ENCODE measurements around the gene FIGNL2. TPM values are rescaled to one million over a fixed set of nuclear protein-coding genes. Genes with fewer than 3 reads are reported as not detected.
A peak's percentile ranks its signal among the peaks of the same experiment; 100 is the strongest.

FIGNL2 gene
- total and polyA plus RNA-seq, 9 of the 15 experiments (the other 6 are each of a cell fraction or from before 2014, with no cell fraction given): 0.01 TPM; not detected in 8

DNA sequence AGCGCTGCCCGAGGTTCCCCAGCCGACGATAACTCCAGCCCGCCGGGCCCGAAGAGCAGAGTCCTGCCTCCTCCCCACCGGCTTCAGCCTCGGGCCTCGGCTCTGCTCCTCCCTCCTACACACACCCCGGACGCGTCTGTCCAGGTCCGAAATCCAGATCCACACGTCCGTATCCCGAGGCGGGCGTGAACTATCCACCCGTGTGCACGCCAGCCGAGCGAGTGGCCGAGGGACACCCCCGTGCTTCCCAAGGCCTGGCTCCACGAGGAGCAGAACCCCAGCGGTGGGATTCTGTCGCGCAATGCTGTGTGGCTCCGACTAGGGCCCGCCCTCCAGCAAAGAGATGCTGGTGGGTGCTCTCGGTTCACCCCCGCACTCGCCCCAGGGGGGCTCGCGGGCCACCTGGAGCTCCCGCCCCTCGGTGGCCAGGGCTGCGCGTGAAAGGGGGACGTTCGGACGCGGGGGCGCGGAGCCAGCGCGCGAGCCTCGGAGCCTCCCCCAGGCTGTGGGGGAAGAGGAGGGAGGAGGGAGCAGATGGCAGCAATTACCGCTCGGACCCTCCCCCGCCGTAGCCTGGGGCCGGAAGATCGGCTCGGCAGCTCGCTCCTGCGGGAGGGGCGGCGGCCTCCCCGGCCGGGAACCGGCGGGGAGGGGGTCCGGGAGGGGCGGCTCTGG is 20.4 kb upstream of the FIGNL2 start (continued):
- TF ChIP-seq LCOR (CRISPR knock-in tag; IDR thresholded peaks at IDR 0.05) (0 out of 2 replicates have a peak, but pooled peaks have one; percentile 40), CTBP1 (IDR thresholded peaks at IDR 0.05; ENCODE audit: borderline replicate concordance) (peak; percentile 28; the same call in 1 of the 2 replicates), FOXP1 (CRISPR knock-in tag; IDR thresholded peaks at IDR 0.05) (no peak), CHCHD3 (CRISPR knock-in tag; IDR thresholded peaks at IDR 0.05) (no peak)
- TF ChIP-seq, protein P1, sequence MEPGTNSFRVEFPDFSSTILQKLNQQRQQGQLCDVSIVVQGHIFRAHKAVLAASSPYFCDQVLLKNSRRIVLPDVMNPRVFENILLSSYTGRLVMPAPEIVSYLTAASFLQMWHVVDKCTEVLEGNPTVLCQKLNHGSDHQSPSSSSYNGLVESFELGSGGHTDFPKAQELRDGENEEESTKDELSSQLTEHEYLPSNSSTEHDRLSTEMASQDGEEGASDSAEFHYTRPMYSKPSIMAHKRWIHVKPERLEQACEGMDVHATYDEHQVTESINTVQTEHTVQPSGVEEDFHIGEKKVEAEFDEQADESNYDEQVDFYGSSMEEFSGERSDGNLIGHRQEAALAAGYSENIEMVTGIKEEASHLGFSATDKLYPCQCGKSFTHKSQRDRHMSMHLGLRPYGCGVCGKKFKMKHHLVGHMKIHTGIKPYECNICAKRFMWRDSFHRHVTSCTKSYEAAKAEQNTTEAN (CRISPR knock-in tag; IDR thresholded peaks at IDR 0.05): no peak

DNA sequence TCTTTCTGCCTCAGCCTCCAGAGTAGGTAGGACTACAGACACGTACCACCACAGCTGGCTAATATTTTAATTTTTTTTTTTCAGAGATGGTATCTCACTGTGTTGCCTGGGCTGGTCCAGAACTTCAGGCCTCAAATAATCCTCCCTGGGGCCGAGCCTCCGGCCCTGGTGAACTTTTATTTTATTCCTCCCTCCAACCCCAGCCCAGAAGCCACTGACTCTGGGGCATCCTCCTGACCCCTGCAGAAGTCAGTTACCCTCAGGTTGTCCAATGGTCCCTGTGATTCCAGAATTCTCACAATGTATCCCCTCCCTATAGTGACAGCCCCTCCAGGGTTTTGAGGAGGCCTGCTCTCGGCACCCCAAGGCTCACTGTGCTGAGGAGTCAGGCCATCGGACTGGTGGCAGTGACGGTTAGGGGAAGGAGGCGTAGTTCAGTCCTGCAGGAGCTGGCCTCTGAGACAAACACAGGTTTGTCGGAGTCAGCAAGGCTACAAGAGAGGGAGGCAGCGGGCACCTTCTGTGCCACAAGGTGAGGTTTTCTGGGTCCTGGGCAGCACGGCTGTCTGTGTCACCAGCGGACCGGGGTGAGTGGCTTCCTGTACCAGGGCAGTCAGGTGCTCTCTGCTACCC is 19.4 kb upstream of the FIGNL2 start:
- peaks cover 7 to 32% of the 10 kb centered on the region in 2 experiments; a peak in 4 of 5 replicates for H3K4me1 ChIP-seq (replicated peaks in 1 of 2; ENCODE audit: control insufficient read depth in 2 of 2, insufficient read depth in 2 of 2, low read length in 2 of 2)
- in situ Hi-C loops (cut with MboI): no loop called here
- no peak for TF ChIP-seq ZSCAN29 (IDR thresholded peaks at IDR 0.05)
- TF ChIP-seq HSF4 (CRISPR knock-in tag; IDR thresholded peaks at IDR 0.05; ENCODE audit: borderline replicate concordance): no peak
- TF ChIP-seq KLF13 (tag; IDR thresholded peaks at IDR 0.05; ENCODE audit: borderline replicate concordance, low read depth): no peak
- no peak for TF ChIP-seq FOXK1 (CRISPR knock-in tag; IDR thresholded peaks at IDR 0.05; ENCODE audit: borderline replicate concordance)
- no peak for TF ChIP-seq PHTF2 (CRISPR knock-in tag; IDR thresholded peaks at IDR 0.05)
- no peak for TF ChIP-seq SIN3A (IDR thresholded peaks at IDR 0.05; ENCODE audit: borderline replicate concordance in 2 of 2, control insufficient read depth in 1 of 2, low read depth in 2 of 2, low read length in 2 of 2)
- no peak for TF ChIP-seq LEF1 (IDR thresholded peaks at IDR 0.05)
- TF ChIP-seq DNMT1 (IDR thresholded peaks at IDR 0.05): no peak
- TF ChIP-seq, protein P2, sequence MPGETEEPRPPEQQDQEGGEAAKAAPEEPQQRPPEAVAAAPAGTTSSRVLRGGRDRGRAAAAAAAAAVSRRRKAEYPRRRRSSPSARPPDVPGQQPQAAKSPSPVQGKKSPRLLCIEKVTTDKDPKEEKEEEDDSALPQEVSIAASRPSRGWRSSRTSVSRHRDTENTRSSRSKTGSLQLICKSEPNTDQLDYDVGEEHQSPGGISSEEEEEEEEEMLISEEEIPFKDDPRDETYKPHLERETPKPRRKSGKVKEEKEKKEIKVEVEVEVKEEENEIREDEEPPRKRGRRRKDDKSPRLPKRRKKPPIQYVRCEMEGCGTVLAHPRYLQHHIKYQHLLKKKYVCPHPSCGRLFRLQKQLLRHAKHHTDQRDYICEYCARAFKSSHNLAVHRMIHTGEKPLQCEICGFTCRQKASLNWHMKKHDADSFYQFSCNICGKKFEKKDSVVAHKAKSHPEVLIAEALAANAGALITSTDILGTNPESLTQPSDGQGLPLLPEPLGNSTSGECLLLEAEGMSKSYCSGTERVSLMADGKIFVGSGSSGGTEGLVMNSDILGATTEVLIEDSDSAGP (CRISPR knock-in tag; IDR thresholded peaks at IDR 0.05): no peak
- TF ChIP-seq KDM1A (IDR thresholded peaks at IDR 0.05): no peak
- TF ChIP-seq TBP (optimal IDR thresholded peaks at IDR 0.05; ENCODE audit: low read depth, low read length): no peak
- no peak for TF ChIP-seq RAD21 (CRISPR knock-in tag; conservative IDR thresholded peaks at IDR 0.05 in 1 of 2, IDR thresholded peaks at IDR 0.05 in 1 of 2)
- TF ChIP-seq TCFL5 (CRISPR knock-in tag; conservative IDR thresholded peaks at IDR 0.05): no peak

More for the DNA sequence above, 19.4 kb upstream of the FIGNL2 start:
- Histone ChIP-seq H3K9ac (ENCODE audit: insufficient read depth in 1 of 2, low read depth in 2 of 2, low read length in 2 of 2) (peak overlapping the region in 1 of 2 experiments; percentile 40; a peak in 1 of 4 replicates), H3K27me3 (ENCODE audit: control insufficient read depth in 2 of 2, insufficient read depth in 2 of 2, low read length in 2 of 2) (peaks cover 48 to 88% of the 10 kb centered on the region in 2 experiments), H2AFZ (ENCODE audit: low read depth, low read length) (no peak overlapping the region), H3K27ac (ENCODE audit: extremely low read depth, low read depth, low read length) (no peak overlapping the region), H3K79me2 (ENCODE audit: control insufficient read depth, insufficient read depth, low read length) (no peaks in the 10 kb centered on the region), H3K9me3 (replicated peaks; ENCODE audit: control insufficient read depth, insufficient read depth, low read depth, low read length) (no peaks in the 10 kb centered on the region), H3K4me3 (no peak overlapping the region), H3K4me2 (ENCODE audit: insufficient read depth, low read length) (no peak overlapping the region), H4K20me1 (replicated peaks; ENCODE audit: control insufficient read depth, insufficient read depth, low read length) (peaks cover 9% of the 10 kb centered on the region), H3K9me1 (ENCODE audit: control insufficient read depth, insufficient read depth, low read length) (no peaks in the 10 kb centered on the region), H3K36me3 (ENCODE audit: control insufficient read depth, insufficient read depth, low read length) (no peaks in the 10 kb centered on the region)
- intact Hi-C loops (cut with micrococcal nuclease): no loop called here
- FAIRE-seq (no peak), ATAC-seq (no peak), DNase-seq (ENCODE audit: extremely low read depth in 1 of 4, low spot score in 3 of 4) (no peak)
- ChIA-PET CTCF (ENCODE audit: low intra/inter-chr PET ratio) (no interaction called here), POLR2A (no interaction called here)
- WGBS (ENCODE audit: insufficient coverage, low coverage, missing lambda C conversion rate): 20% methylated on average over 12 of the region's 12 CpGs
- no TSS peak for BruUV-seq (replicated peaks)

All from K562 (cell line).